GM18508 (cell line): ENCODE results near the gene LRFN5.

Source experiments
- ATAC-seq: cut with Tn5 transposase; IDR thresholded peaks from one replicate; pipeline ENCODE4 v1.9.1; 2021; ENCODE audit warnings: moderate number of reproducible peaks; ENCODE audit not compliant: insufficient read depth, unreplicated experiment

Gene LRFN5

GRCh38 chr14:41758011-41758665, 151.5 kb downstream of the LRFN5 start:
- no peak for ATAC-seq

DNA sequence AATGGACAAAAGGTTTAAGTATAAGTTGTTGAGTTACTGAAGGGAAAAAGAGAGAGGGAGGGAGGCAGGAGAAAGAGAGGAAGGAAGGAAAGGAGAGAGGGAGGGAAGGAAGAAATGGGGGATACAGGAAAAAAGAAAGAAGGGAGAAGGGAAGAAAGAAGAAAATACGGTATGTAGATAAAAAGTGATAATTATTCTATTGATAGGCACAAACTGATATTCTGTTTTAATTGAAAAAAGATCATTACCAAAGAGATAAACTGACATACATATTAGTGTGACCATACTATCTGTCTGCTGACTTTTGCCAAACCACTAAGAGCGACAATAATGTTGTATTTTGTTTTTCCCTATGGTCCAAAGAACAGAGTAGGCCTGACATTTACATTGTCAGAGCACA, 154.5 kb downstream of the LRFN5 start:
- ATAC-seq, result no peak

- no peak for ATAC-seq
Observed at GRCh38 chr14:41766772-41767171, 160.1 kb downstream of the LRFN5 start.

GRCh38 chr14:41773536-41774279, 167.0 kb downstream of the LRFN5 start:
- no peak for ATAC-seq

GRCh38 chr14:41782511-41782910, 175.8 kb downstream of the LRFN5 start:
- no peak for ATAC-seq

GRCh38 chr14:41783403-41783802, 176.7 kb downstream of the LRFN5 start:
- no peak for ATAC-seq

GRCh38 chr14:41785696-41786095, 179.0 kb downstream of the LRFN5 start:
- no peak for ATAC-seq

- no peak for ATAC-seq
Observed at GRCh38 chr14:41799817-41800216, 193.1 kb downstream of the LRFN5 start.

GRCh38 chr14:41805633-41806032, 199.0 kb downstream of the LRFN5 start:
- ATAC-seq, result no peak

- no peak for ATAC-seq
Observed at GRCh38 chr14:41806366-41806975, 199.8 kb downstream of the LRFN5 start.

GRCh38 chr14:41810362-41810761, 203.7 kb downstream of the LRFN5 start:
- ATAC-seq, result no peak

GRCh38 chr14:41817626-41818025, 210.9 kb downstream of the LRFN5 start:
- ATAC-seq, result no peak

- peak; percentile 69 for ATAC-seq
Observed at GRCh38 chr14:41824441-41824840, 217.8 kb downstream of the LRFN5 start.

DNA sequence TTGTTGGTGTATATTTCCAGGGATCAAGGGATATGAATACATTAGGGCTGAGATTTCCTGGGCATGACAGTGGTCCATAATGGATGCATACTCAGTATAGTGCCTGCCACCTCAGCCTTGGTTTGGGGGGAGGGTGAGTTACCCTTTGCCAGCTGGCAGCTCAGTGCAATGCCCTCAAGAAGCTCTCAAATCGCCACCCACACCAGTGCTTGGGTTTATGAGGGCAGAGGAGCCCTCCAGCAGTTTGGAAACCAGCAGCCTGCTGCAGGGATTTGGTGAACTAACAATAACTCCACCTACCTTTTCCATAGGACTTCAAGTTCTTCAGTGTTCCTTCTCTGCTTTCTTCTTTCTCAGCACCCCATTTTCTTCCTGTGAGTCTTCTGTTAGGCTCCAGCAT, 218.9 kb downstream of the LRFN5 start:
- ATAC-seq, result no peak

DNA sequence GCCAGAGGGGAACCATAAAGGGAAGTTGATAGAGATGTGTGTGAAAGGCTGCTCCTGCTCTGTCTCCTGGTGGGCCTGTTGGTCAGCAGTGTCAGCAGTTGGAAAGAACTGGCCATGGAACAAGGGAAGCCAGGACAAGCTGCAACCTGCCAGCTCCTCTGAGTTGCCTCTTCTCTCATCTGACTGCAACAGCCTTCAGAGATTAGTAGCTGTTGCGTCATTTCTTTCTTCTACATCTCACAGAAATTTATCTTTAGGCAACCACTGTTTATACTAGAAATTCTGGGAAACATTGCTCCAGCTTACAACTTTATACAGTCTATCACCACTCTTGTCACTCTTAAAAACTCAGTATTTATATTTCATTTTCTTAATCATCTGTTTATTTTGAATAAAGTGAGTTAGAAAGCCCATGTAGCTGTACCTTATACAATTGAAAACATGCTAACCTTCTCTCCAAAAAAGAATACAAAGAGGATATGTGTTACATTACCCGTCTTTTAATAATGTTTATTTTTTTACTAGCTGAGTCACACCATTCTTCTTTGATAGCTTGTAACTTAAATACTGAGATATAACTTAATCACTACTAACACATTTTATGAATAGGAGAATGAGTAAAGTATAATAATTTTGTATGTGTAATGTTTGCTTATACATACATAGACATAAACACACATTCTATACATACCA, 224.2 kb downstream of the LRFN5 start:
- ATAC-seq, result no peak

DNA sequence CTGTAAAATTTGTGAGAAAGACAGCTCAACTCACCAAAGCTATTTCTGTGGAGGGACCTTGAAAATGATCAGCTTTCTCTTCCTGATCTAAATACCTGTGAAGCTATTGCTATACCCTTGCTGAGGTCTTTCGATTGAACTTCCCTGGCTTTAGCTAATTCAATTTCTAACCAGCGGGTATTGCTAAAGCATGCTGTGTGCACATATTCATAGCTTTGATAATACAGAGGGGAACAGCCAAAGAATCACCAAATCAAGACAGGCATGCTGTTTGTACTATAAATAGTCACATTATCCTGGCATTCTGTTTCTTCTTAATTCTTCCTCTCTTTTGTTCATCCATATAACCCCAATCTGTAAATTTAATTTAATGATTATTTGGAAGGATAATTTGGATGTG, 233.0 kb downstream of the LRFN5 start:
- ATAC-seq, result no peak

DNA sequence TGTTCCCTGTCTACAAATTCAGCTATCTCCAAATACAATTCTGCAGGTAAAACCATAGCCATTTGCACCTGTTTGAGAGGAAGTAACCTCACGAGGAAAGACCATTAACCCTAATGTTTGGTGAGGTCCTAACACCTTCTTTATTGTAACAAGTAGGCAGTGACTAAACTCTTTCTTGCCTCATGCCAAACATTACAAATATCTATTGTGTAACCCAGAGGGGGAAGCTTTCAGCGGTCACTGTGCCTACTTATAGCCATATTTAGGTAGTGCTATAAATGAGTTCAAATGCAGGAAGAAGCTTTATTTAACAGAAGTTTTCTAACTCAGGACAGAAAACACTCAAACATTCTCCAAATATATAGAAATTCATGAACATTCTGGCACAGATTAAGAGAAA, 252.7 kb downstream of the LRFN5 start:
- no peak for ATAC-seq

DNA sequence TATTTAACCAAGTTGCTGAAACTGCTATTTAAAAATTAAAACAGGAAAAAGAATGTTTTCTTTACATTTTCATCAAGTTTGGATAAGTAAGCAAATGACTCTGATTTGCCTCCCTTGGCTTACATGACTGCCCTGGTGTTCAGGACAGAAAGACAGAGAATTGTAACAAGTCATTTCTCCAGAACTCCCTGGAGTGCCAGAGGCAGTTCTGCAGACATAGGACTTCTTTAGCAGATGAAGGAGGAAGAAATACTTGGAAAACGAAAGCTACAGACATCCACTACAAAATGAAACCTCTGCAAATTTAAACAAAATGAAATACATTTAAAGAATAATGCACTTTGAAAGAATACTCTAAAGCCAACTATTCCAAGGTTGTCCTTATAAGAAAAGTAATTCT, 253.9 kb downstream of the LRFN5 start:
- ATAC-seq, result no peak

DNA sequence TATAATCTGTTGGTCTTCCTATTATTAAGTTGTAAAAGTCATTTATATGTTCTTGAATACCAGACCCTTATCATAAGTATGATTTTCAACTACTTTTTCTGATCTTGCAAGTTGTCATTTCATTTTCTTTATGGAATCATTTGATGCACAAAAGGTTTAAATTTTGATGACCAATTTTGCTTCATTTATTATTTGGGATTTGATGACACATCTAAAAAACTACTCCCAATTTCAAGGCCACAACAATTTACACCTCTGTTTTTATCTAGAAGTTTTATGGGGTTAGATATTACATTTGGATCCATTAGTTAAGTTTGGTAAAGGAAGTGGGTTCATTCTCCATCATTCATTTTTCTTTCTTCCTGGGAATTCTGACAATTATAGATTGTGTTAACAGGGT, 259.2 kb downstream of the LRFN5 start:
- no peak for ATAC-seq

GRCh38 chr14:41868396-41868795, 261.7 kb downstream of the LRFN5 start:
- ATAC-seq, result no peak
